Measurements from ENCODE around the gene KCNJ11.

DNA sequence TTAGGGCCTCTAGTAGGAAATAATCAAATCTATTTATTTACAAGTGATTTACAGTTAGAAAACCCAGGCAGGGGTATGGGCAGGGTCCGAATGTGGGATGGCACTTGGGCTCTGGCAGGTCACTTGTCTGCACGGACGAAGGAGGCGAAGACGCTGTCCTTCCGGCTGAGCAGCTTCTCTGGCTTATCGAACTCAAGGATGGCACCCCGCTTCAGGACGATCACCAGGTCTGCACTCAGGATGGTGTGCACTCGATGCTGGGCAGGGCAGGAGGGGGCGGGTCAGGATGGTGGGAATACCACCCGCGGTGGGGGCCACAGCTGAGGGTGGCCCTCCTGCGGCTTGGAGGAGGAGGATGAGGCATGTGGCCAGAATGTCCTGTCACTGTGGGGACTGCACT lies 4.4 kb upstream of the KCNJ11 start:
- TF ChIP-seq CTCF (IDR thresholded peaks at IDR 0.05) (no peak), POLR2AphosphoS5 (IDR thresholded peaks at IDR 0.05; ENCODE audit: insufficient read depth in 1 of 2, low read depth in 1 of 2) (no peak), POLR2A (IDR thresholded peaks at IDR 0.05) (no peak)

Measured in vagina (tissue), 2 donors.